GM21529 (cell line): ENCODE results near the gene CCDC174.
"Not testable (repeated sequence)": the region's sequence is repeated elsewhere in the genome, so short reads cannot be mapped to it uniquely, and the experiment has no call there.

Experiments used
- ATAC-seq: cut with Tn5 transposase; IDR thresholded peaks from one replicate; pipeline ENCODE4 v1.9.1; 2021; ENCODE audit not compliant: unreplicated experiment

The CCDC174 gene

GRCh38 chr3:14649466-14649865 lies 2.1 kb upstream of the CCDC174 start:
- ATAC-seq: no peak

GRCh38 chr3:14650193-14650592 lies 1.4 kb upstream of the CCDC174 start:
- no peak for ATAC-seq

GRCh38 chr3:14652360-14652907 lies 872 bp downstream of the CCDC174 start:
- not testable (repeated sequence) for ATAC-seq

GRCh38 chr3:14657579-14657978 lies 6.0 kb downstream of the CCDC174 start:
- no peak for ATAC-seq

GRCh38 chr3:14658978-14659377 lies 7.4 kb downstream of the CCDC174 start:
- no peak for ATAC-seq

GRCh38 chr3:14660942-14661341 lies 9.4 kb downstream of the CCDC174 start:
- ATAC-seq: no peak

- ATAC-seq: no peak
Observed at GRCh38 chr3:14663396-14664135, 12.0 kb downstream of the CCDC174 start.

GRCh38 chr3:14664170-14664569 lies 12.6 kb downstream of the CCDC174 start:
- ATAC-seq: no peak

GRCh38 chr3:14672588-14672987 lies 21.0 kb downstream of the CCDC174 start:
- peak; percentile 69 for ATAC-seq

GRCh38 chr3:14674841-14675240 lies 23.3 kb downstream of the CCDC174 start, which contains the start of gene C3orf20:
Gene C3orf20 (plus strand): TSS chr3:14675141. CDS start chr3:14682714, 7,573 bp downstream.
- ATAC-seq: no peak

- ATAC-seq: no peak
Observed at GRCh38 chr3:14676881-14677280, 25.3 kb downstream of the CCDC174 start.

GRCh38 chr3:14678015-14678503 lies 26.5 kb downstream of the CCDC174 start:
- no peak for ATAC-seq

- ATAC-seq: no peak
Observed at GRCh38 chr3:14680115-14680514, 28.6 kb downstream of the CCDC174 start.

GRCh38 chr3:14680716-14681115 lies 29.2 kb downstream of the CCDC174 start:
- no peak for ATAC-seq

- no peak for ATAC-seq
Observed at GRCh38 chr3:14684447-14684846, 32.9 kb downstream of the CCDC174 start.

- ATAC-seq: no peak
Observed at GRCh38 chr3:14685179-14685578, 33.6 kb downstream of the CCDC174 start.

- ATAC-seq: no peak
Observed at GRCh38 chr3:14687360-14687759, 35.8 kb downstream of the CCDC174 start.

GRCh38 chr3:14688525-14688924 lies 37.0 kb downstream of the CCDC174 start:
- ATAC-seq: peak; percentile 53

- ATAC-seq: peak; percentile 36
Observed at GRCh38 chr3:14689247-14689980, 37.9 kb downstream of the CCDC174 start.

- peak; percentile 46 for ATAC-seq
Observed at GRCh38 chr3:14691239-14691638, 39.7 kb downstream of the CCDC174 start.

GRCh38 chr3:14691719-14692118 lies 40.2 kb downstream of the CCDC174 start:
- ATAC-seq: no peak
